Peyer's patch (tissue), 4 donors: ENCODE data around the gene ZNF521. TPM values are rescaled to one million over a fixed set of nuclear protein-coding genes. Genes with fewer than 3 reads are reported as not detected.

Source experiments
- DNase-seq, 3 donors: peaks; one replicate each; pipeline ENCODE4 v3.0.0-alpha.2; 2017 to 2019
- H3K27ac ChIP-seq, 4 donors: fragments of 200-600 bp; sonication (generic); one replicate each; pipeline ENCODE4 v1.5.1; 2016 to 2019
- H3K27me3 ChIP-seq, 2 donors: fragments of 200-600 bp; sonication (generic); one replicate each; pipeline ENCODE4 v1.5.1; 2019
- H3K36me3 ChIP-seq, 3 donors: fragments of 200-600 bp; sonication (generic); one replicate each; pipeline ENCODE4 v1.5.1; 2016 to 2019
- H3K4me1 ChIP-seq, 4 donors: fragments of 200-600 bp; sonication (generic); one replicate each; pipeline ENCODE4 v1.5.1; 2016 to 2019
- H3K4me3 ChIP-seq, 4 donors: fragments of 200-600 bp; sonication (generic); 1 replicate in 3 of 4; 2 replicates in 1 of 4; pipeline ENCODE4 v1.5.1; 2016 to 2019; ENCODE audit warnings: mild to moderate bottlenecking in 1 of 4
- H3K9me3 ChIP-seq, 4 donors: fragments of 200-600 bp; sonication (generic); one replicate each; pipeline ENCODE4 v1.5.1; 2016 to 2019; ENCODE audit warnings: mild to moderate bottlenecking in 1 of 4
- POLR2A ChIP-seq, 2 donors: fragments of 450-650 bp; IDR thresholded peaks; one replicate each; pipeline ENCODE4 v1.5.1; 2017; ENCODE audit warnings: antibody characterized with exemption in 2 of 2, mild to moderate bottlenecking in 2 of 2, moderate library complexity in 2 of 2
- total RNA-seq, 4 donors: library from RNA; depleted of rRNA; stranded (reverse); fragments of >200 nt; gene quantifications; one replicate each; pipeline ENCODE4 v1.1.0, GENCODE V29; 2016
- TF ChIP-seq, protein P1 (sequence below), 6 experiments: fragments of 450-650 bp in 4 of 6; fragments of 200-600 bp in 2 of 6; sonication (generic) in 1 of 6; IDR thresholded peaks; one replicate each; pipeline ENCODE4 v1.5.1; 2017 to 2019; ENCODE audit warnings: antibody characterized with exemption in 6 of 6, mild to moderate bottlenecking in 3 of 6, moderate library complexity in 1 of 6

Gene ZNF521
- total RNA-seq, 4 donors from 2014 or later: 4.2 to 25.6 (median 8.6) TPM

DNA sequence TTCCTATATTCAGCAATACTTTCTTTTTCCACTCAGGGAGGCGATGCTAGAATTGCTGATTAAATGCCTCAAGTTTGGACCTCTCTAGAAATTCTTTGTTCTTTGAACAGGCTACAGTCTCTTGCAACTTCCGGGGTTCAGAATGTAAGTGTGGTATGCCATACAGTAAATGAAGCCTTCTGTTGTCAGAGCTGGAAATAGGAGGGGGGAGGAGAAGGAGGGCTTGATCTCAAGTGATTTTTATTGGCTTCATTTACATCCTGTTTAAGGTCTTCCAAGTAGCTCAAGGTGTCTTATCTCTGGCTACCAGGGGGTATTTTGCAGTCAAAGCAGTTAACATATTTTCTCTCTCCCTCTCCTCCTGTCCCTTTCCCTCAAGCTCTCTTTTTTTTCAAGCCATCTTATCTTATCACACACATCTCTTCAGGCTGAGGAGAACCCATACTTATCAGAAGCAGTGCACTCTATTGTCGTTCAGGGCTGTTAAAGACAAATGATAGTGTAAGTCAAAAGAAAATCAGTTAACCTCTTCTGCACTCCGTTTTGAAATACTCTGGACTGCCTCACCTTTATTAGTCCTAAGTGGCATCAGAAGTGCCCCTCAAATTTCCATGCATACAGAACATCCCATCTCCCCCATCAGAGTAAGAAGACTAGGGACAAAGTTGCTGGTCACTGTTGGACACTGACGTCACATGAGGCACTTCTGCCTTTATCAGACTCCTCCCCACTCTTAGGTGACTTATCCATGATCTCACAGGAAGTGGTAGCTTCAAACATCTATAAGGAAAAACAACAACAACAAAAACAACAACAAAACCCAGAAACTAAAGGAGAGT lies 112.2 kb downstream of the ZNF521 start:
- TF ChIP-seq, protein P1, sequence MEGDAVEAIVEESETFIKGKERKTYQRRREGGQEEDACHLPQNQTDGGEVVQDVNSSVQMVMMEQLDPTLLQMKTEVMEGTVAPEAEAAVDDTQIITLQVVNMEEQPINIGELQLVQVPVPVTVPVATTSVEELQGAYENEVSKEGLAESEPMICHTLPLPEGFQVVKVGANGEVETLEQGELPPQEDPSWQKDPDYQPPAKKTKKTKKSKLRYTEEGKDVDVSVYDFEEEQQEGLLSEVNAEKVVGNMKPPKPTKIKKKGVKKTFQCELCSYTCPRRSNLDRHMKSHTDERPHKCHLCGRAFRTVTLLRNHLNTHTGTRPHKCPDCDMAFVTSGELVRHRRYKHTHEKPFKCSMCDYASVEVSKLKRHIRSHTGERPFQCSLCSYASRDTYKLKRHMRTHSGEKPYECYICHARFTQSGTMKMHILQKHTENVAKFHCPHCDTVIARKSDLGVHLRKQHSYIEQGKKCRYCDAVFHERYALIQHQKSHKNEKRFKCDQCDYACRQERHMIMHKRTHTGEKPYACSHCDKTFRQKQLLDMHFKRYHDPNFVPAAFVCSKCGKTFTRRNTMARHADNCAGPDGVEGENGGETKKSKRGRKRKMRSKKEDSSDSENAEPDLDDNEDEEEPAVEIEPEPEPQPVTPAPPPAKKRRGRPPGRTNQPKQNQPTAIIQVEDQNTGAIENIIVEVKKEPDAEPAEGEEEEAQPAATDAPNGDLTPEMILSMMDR (IDR thresholded peaks at IDR 0.05): no peak
- TF ChIP-seq POLR2A (IDR thresholded peaks at IDR 0.05): no peak
- H3K36me3 ChIP-seq: no peaks in the 10 kb centered on the region
- no peaks in the 10 kb centered on the region for H3K4me1 ChIP-seq
- no peak for DNase-seq
- peak overlapping the region in 1 of 4 donors; percentile 28 for H3K27ac ChIP-seq
- no peaks in the 10 kb centered on the region for H3K9me3 ChIP-seq
- H3K27me3 ChIP-seq: no peaks in the 10 kb centered on the region
- H3K4me3 ChIP-seq: no peak overlapping the region

DNA sequence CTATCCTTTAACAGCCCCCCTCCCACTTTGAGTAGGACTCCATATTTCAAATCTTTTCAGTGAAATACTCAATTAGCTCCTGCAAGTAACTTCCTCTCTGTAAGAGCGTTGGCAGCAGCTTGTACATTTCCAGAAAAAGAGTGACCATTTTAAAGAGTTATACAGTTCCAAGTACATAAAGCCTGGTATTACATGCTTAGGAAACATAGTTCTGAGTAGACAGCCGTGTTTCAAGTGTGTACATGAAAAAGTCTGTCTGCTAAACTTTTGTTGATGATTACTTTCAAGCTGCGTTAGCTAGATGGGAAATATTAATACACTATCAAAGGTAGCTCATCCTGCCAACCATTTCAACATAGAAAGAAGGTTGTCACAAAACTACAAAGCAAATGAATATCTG lies 112.8 kb downstream of the ZNF521 start:
- Histone ChIP-seq H3K4me1 (no peaks in the 10 kb centered on the region), H3K27me3 (no peaks in the 10 kb centered on the region), H3K9me3 (no peaks in the 10 kb centered on the region), H3K36me3 (no peaks in the 10 kb centered on the region), H3K27ac (peak overlapping the region in 1 of 4 donors; percentile 28), H3K4me3 (no peak overlapping the region)
- no peak for DNase-seq
- TF ChIP-seq, protein P1 (IDR thresholded peaks at IDR 0.05): no peak
- TF ChIP-seq POLR2A (IDR thresholded peaks at IDR 0.05): no peak

DNA sequence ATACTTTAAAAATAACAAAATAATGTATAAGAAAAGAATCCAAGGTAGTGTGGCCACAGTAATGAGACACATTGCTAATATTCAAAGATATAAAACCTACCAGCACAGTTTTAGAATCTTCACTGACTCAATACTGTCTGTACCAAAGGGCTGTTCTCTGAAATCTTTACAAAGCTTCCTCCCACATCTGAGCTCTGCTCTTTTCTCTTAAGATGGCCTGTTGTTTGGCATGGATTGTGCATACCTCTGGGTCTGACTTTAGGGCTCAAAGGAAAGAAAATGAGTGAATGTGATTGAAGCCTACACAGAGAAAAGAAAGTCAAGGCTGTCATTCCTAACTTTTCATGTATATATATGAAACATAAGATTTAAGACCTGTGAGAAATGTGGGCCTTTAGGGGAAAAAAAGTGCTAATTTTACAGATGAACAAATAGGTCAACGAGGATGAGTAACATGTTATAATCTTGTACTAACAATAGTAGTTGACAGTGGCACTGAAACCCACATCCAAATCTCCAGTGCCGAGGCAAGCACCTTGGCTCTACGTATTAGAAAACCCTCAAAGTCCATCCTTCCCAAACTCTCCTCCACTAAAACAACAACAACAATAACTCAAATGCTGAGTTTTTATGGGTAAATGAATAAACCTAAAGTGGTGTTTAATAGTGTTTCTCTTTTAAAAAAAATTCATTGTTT lies 114.2 kb downstream of the ZNF521 start:
- Histone ChIP-seq H3K4me3 (no peak overlapping the region), H3K27ac (no peak overlapping the region), H3K27me3 (no peaks in the 10 kb centered on the region), H3K36me3 (no peaks in the 10 kb centered on the region), H3K9me3 (no peaks in the 10 kb centered on the region), H3K4me1 (no peaks in the 10 kb centered on the region)
- TF ChIP-seq, protein P1 (IDR thresholded peaks at IDR 0.05): no peak
- no peak for TF ChIP-seq POLR2A (IDR thresholded peaks at IDR 0.05)
- no peak for DNase-seq

DNA sequence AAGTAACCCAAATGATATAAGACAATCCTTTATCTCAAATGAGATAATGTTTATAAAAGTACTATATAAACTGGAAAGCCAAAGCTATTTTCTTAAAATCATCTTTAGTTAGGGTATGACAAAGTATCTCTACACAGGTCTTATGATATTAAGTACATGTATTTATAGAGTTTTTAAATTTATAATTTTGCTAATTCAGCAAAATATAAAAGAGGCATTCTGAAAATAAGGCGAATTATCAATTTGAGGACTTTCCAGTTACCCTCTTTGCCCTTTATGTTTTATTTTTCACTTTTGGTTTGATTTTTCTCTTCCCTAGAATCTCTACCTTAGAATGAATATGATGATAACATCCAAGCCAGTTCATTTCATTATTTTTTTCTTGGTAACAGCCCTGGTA lies 115.2 kb downstream of the ZNF521 start:
- no peaks in the 10 kb centered on the region for H3K27me3 ChIP-seq
- H3K4me1 ChIP-seq: no peaks in the 10 kb centered on the region
- no peaks in the 10 kb centered on the region for H3K9me3 ChIP-seq
- H3K4me3 ChIP-seq: no peak overlapping the region
- no peak overlapping the region for H3K27ac ChIP-seq
- H3K36me3 ChIP-seq: no peaks in the 10 kb centered on the region
- DNase-seq: no peak
- TF ChIP-seq POLR2A (IDR thresholded peaks at IDR 0.05): no peak
- TF ChIP-seq, protein P1 (IDR thresholded peaks at IDR 0.05): no peak

DNA sequence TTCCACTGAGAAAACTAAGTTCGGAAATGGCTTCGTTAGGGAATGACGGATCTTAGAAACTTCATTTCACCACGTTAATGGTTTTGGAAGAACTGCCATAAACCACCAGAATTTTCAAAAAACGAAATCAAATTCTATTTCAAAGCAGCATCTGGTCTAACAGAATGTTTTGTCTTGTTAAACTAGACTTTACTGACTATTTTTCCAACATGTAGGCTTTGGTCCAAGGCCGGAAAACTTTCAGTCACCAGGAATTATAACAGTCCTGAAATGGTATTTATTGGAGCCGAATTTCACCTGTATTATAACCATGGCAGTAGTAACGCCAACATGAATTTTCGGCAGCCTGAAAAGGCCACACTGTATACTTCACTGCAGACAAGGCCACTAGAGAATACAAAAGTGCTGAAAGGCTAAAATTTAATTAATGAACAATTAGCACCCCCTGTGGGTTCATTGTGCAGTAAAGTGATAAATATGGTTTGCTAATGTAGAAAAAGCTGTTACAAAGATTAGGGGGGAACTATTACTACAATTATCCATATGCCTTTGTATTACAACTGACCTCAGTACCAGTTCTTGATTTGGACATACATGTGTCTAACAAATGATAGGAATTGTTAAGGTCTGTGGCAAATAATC lies 116.4 kb downstream of the ZNF521 start:
- Histone ChIP-seq H3K36me3 (no peaks in the 10 kb centered on the region), H3K27ac (no peak overlapping the region), H3K4me1 (no peaks in the 10 kb centered on the region), H3K27me3 (no peaks in the 10 kb centered on the region), H3K9me3 (no peaks in the 10 kb centered on the region), H3K4me3 (no peak overlapping the region)
- DNase-seq: no peak
- TF ChIP-seq, protein P1 (IDR thresholded peaks at IDR 0.05): peak in 1 of 6 experiments; percentile 6
- no peak for TF ChIP-seq POLR2A (IDR thresholded peaks at IDR 0.05)
